ENCODE results near the gene HS1BP3. TPM values are rescaled to one million over a fixed set of nuclear protein-coding genes. Genes with fewer than 3 reads are reported as not detected.

The HS1BP3 gene
- total RNA-seq, 4 donors from 2014 or later, result 16.6 to 26.9 (median 19.4) TPM

DNA sequence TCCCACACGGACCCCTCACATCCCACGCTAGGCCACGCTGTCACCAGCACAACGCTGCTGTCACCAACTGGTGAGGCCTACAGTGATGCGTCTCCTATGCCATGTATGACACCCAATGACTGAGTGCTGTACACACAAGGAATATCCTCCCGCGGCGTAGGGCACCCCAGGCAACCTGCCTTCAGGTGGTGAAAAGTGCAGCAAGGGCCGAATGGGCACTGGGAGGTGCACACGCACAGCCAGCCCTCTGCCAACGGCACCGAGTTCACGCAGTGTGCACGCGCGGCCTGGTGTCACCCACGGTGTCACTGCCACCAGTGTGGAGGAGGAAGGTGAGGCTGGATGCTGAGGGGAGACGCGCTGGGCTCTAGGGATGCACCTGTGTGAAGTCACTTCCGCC lies 4.5 kb downstream of the HS1BP3 start:
- no peaks in the 10 kb centered on the region for H3K9me3 ChIP-seq
- no peaks in the 10 kb centered on the region for H3K27me3 ChIP-seq
- ATAC-seq (no peak), DNase-seq (no peak)
- in situ Hi-C loops (cut with MboI; ENCODE audit: low sequenced_read_pairs in 4 of 4), result loop anchor here in 2 of 4 donors (10.0 to 25.0 kb wide), 2 partner anchors 292 to 584 kb away; partner anchors contain the start of genes LAPTM4A (in 1 of the 2) and PUM2 (in 1 of the 2)
- intact Hi-C loops (cut with DNase I; ENCODE audit: low total_unique reads), result no loop called here
- peaks cover 14 to 20% of the 10 kb centered on the region in 2 donors for H3K4me1 ChIP-seq
- no peak overlapping the region for H3K27ac ChIP-seq
- H3K36me3 ChIP-seq, result peaks cover 0 to 20% of the 10 kb centered on the region in 2 donors
- no peak for TF ChIP-seq POLR2A (IDR thresholded peaks at IDR 0.05)
- TF ChIP-seq, protein P1, sequence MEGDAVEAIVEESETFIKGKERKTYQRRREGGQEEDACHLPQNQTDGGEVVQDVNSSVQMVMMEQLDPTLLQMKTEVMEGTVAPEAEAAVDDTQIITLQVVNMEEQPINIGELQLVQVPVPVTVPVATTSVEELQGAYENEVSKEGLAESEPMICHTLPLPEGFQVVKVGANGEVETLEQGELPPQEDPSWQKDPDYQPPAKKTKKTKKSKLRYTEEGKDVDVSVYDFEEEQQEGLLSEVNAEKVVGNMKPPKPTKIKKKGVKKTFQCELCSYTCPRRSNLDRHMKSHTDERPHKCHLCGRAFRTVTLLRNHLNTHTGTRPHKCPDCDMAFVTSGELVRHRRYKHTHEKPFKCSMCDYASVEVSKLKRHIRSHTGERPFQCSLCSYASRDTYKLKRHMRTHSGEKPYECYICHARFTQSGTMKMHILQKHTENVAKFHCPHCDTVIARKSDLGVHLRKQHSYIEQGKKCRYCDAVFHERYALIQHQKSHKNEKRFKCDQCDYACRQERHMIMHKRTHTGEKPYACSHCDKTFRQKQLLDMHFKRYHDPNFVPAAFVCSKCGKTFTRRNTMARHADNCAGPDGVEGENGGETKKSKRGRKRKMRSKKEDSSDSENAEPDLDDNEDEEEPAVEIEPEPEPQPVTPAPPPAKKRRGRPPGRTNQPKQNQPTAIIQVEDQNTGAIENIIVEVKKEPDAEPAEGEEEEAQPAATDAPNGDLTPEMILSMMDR (IDR thresholded peaks at IDR 0.05 in 4 of 5, conservative IDR thresholded peaks at IDR 0.05 in 1 of 5), result no peak
- H3K4me3 ChIP-seq, result no peak overlapping the region

DNA sequence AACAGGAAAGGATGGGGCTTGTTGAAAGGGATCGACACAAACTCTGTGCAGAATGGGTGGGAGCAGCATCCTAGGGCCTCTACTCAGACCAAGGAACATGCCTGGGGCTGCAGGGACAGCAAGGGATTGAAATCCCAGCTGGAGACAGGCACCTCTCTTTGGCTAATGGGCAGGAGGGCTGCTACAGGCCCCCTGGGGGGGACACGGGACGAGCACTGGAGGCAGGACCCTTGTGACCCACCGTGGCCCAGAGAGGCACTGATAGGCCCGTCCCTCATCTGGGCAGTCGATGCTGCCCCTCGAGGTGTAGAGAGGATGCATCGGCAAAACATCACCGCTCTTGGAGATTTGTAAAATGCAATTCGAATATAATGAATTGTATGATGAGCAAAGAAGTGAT lies 5.1 kb downstream of the HS1BP3 start:
- Histone ChIP-seq H3K9me3 (no peaks in the 10 kb centered on the region), H3K4me1 (peaks cover 12 to 24% of the 10 kb centered on the region in 2 donors), H3K36me3 (peaks cover 0 to 20% of the 10 kb centered on the region in 2 donors), H3K4me3 (no peak overlapping the region), H3K27ac (no peak overlapping the region), H3K27me3 (no peaks in the 10 kb centered on the region)
- no peak for DNase-seq
- ATAC-seq, result no peak
- TF ChIP-seq POLR2A (IDR thresholded peaks at IDR 0.05), result no peak
- TF ChIP-seq, protein P1 (IDR thresholded peaks at IDR 0.05 in 4 of 5, conservative IDR thresholded peaks at IDR 0.05 in 1 of 5), result no peak
- intact Hi-C loops (cut with DNase I; ENCODE audit: low total_unique reads), result no loop called here
- in situ Hi-C loops (cut with MboI; ENCODE audit: low sequenced_read_pairs in 4 of 4), result loop anchor here in 2 of 4 donors (10.0 to 25.0 kb wide), 2 partner anchors 291 to 583 kb away; partner anchors contain the start of genes LAPTM4A (in 1 of the 2) and PUM2 (in 1 of the 2)

DNA sequence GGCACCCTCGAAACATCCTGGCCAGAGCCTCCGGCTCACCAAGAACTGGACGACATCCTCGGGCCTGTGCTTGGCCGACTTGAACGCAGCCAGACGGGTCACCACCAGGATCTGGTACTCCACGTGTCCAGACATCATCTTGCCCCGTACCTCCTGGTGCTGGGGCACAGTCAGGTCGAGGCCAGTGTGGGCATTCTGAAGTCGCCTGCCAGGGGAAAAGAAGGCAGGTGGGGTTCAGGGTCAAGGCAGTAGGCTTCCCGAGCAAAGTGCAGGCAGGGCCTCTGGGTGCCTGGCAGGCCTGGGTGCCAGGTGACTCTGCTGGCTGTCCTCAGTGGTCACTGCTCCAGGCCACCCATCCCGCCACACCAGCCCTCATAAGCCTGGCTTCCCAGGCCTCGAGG lies 5.6 kb downstream of the HS1BP3 start:
- TF ChIP-seq, protein P1 (IDR thresholded peaks at IDR 0.05 in 4 of 5, conservative IDR thresholded peaks at IDR 0.05 in 1 of 5), result no peak
- TF ChIP-seq POLR2A (IDR thresholded peaks at IDR 0.05), result no peak
- no peak overlapping the region for H3K4me3 ChIP-seq
- H3K27me3 ChIP-seq, result no peaks in the 10 kb centered on the region
- peaks cover 9 to 24% of the 10 kb centered on the region in 2 donors for H3K4me1 ChIP-seq
- H3K36me3 ChIP-seq, result peaks cover 0 to 20% of the 10 kb centered on the region in 2 donors
- H3K27ac ChIP-seq, result no peak overlapping the region
- in situ Hi-C loops (cut with MboI; ENCODE audit: low sequenced_read_pairs in 4 of 4) (loop anchor here in 2 of 4 donors (10.0 to 25.0 kb wide), 2 partner anchors 290 to 583 kb away; partner anchors contain the start of genes LAPTM4A (in 1 of the 2) and PUM2 (in 1 of the 2)), intact Hi-C loops (cut with DNase I; ENCODE audit: low total_unique reads) (no loop called here)
- DNase-seq (no peak), ATAC-seq (no peak)
- no peaks in the 10 kb centered on the region for H3K9me3 ChIP-seq

DNA sequence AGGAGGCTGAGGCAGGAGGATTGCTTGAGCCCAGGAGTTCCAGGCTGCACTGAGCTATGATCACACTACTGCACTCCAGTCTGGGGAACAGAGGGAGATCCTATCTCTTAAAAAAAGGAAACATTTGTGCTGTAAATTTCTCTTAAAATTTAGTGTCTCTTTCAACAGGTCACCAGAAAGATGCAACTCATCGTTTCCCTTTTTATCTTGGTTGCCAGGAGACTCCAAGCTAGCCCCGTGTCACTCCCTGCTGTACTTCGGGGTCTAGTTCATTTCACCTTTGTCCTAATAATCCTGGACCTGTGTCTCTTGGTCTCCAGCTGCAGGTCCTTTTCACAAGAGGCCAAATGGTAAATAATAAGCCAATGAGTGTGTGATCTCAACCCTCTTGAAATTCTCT lies 7.1 kb downstream of the HS1BP3 start:
- no peak overlapping the region for H3K27ac ChIP-seq
- peaks cover 0 to 20% of the 10 kb centered on the region in 2 donors for H3K36me3 ChIP-seq
- ATAC-seq (no peak), DNase-seq (no peak)
- TF ChIP-seq POLR2A (IDR thresholded peaks at IDR 0.05), result no peak
- TF ChIP-seq, protein P1 (IDR thresholded peaks at IDR 0.05 in 4 of 5, conservative IDR thresholded peaks at IDR 0.05 in 1 of 5), result no peak
- H3K9me3 ChIP-seq, result no peaks in the 10 kb centered on the region
- in situ Hi-C loops (cut with MboI; ENCODE audit: low sequenced_read_pairs in 4 of 4), result loop anchor here in 3 of 4 donors (5.0 to 25.0 kb wide), 3 partner anchors 202 to 582 kb away; partner anchors contain the start of genes LAPTM4A (in 1 of the 3) and PUM2 (in 1 of the 3)
- H3K4me1 ChIP-seq, result peaks cover 0 to 14% of the 10 kb centered on the region in 2 donors
- intact Hi-C loops (cut with DNase I; ENCODE audit: low total_unique reads), result loop anchor here (5.0 kb wide), 1 partner anchor 247 kb away; no protein-coding TSS in a partner anchor
- no peak overlapping the region for H3K4me3 ChIP-seq
- no peaks in the 10 kb centered on the region for H3K27me3 ChIP-seq

Measured in gastrocnemius medialis (tissue), 4 donors.